NCI-H1092 treated with DMSO at 0.1 percent for 48 hours (cell line): ENCODE measurements around the gene COL25A1.

Experiments
- DNase-seq: peaks from one replicate; lab custom pipeline; 2025; lab: John Stamatoyannopoulos, UW

The COL25A1 gene

GRCh38 chr4:109302361-109303139 is at the start of gene COL25A1:
Gene COL25A1 (minus strand): TSS chr4:109302658.
- DNase-seq = peak; percentile 2

GRCh38 chr4:109350121-109350520 is 47.7 kb upstream of the COL25A1 start:
- no peak for DNase-seq

- no peak for DNase-seq
Observed at GRCh38 chr4:109334129-109335105, 32.0 kb upstream of the COL25A1 start.

GRCh38 chr4:109332926-109333464 is 30.5 kb upstream of the COL25A1 start:
- DNase-seq = no peak

GRCh38 chr4:109327641-109328040 is 25.2 kb upstream of the COL25A1 start:
- no peak for DNase-seq

- no peak for DNase-seq
Observed at GRCh38 chr4:109325698-109326097, 23.2 kb upstream of the COL25A1 start.

- no peak for DNase-seq
Observed at GRCh38 chr4:109323348-109323747, 20.9 kb upstream of the COL25A1 start.

- DNase-seq = no peak
Observed at GRCh38 chr4:109321232-109321631, 18.8 kb upstream of the COL25A1 start.

- no peak for DNase-seq
Observed at GRCh38 chr4:109319684-109320083, 17.2 kb upstream of the COL25A1 start.

GRCh38 chr4:109319156-109319555 is 16.7 kb upstream of the COL25A1 start:
- DNase-seq = no peak

GRCh38 chr4:109315818-109316217 is 13.4 kb upstream of the COL25A1 start:
- no peak for DNase-seq

GRCh38 chr4:109315341-109315740 is 12.9 kb upstream of the COL25A1 start:
- no peak for DNase-seq

- DNase-seq = no peak
Observed at GRCh38 chr4:109313168-109314133, 11.0 kb upstream of the COL25A1 start.

- DNase-seq = no peak
Observed at GRCh38 chr4:109303140-109303496, 660 bp upstream of the COL25A1 start.

GRCh38 chr4:109301651-109302360 is 652 bp downstream of the COL25A1 start:
- DNase-seq = no peak

GRCh38 chr4:109298279-109299010 is 4.0 kb downstream of the COL25A1 start:
- DNase-seq = peak; percentile 5

- no peak for DNase-seq
Observed at GRCh38 chr4:109296527-109296926, 5.9 kb downstream of the COL25A1 start.

- DNase-seq = no peak
Observed at GRCh38 chr4:109295081-109295480, 7.4 kb downstream of the COL25A1 start.

- no peak for DNase-seq
Observed at GRCh38 chr4:109294468-109295020, 7.9 kb downstream of the COL25A1 start.

- DNase-seq = no peak
Observed at GRCh38 chr4:109294006-109294405, 8.5 kb downstream of the COL25A1 start.
